HepG2 (cell line): ENCODE measurements around the gene GEMIN2. TPM values are rescaled to one million over a fixed set of nuclear protein-coding genes. Genes with fewer than 3 reads are reported as not detected.
A peak's percentile ranks its signal among the peaks of the same experiment; 100 is the strongest.

Experiments
- ATF7-NPFF ChIP-seq: sonication (generic); formaldehyde crosslinking; IDR thresholded peaks from 2 replicates; pipeline ENCODE4 v1.8.1; 2023; ENCODE audit warnings: mild to moderate bottlenecking, low read depth, missing genetic modification reagents, moderate library complexity
- GMEB1 ChIP-seq: sonication (generic); formaldehyde crosslinking; IDR thresholded peaks from 2 replicates; pipeline ENCODE4 v1.5.1; 2020; ENCODE audit warnings: missing genetic modification reagents, mild to moderate bottlenecking, borderline replicate concordance
- HNRNPH1 ChIP-seq: fragments of 200-400 bp; formaldehyde crosslinking; optimal IDR thresholded peaks from 2 replicates; pipeline ENCODE3; 2017; ENCODE audit warnings: mild to moderate bottlenecking, low read depth, low read length
- MBNL3 ChIP-seq: fragments of 250-450 bp; sonication (Bioruptor Pico); conservative IDR thresholded peaks from 2 replicates; pipeline ENCODE4 v1.8.0; 2022; ENCODE audit warnings: mild to moderate bottlenecking, inconsistent platforms
- NONO ChIP-seq, 2 experiments: fragments of 450-650 bp in 1 of 2; sonication (generic) in 1 of 2; formaldehyde crosslinking in 1 of 2; IDR thresholded peaks in 1 of 2; conservative IDR thresholded peaks in 1 of 2; 2 replicates each; pipeline versions ENCODE4 v1.6.1 to v1.8.0; 2017 to 2022; ENCODE audit warnings: mild to moderate bottlenecking in 1 of 2, missing genetic modification reagents in 1 of 2, moderate library complexity in 1 of 2
- RARA ChIP-seq: IDR thresholded peaks from 2 replicates; pipeline ENCODE4 v1.6.1; 2016; ENCODE audit warnings: missing genetic modification reagents, missing compliant biosample characterization
- SALL1 ChIP-seq: sonication (generic); formaldehyde crosslinking; IDR thresholded peaks from 2 replicates; pipeline ENCODE4 v1.8.0; 2022; ENCODE audit warnings: mild to moderate bottlenecking, missing genetic modification reagents
- SP4 ChIP-seq: sonication (generic); formaldehyde crosslinking; IDR thresholded peaks from 2 replicates; pipeline ENCODE4 v1.8.1; 2023; ENCODE audit warnings: mild to moderate bottlenecking, missing genetic modification reagents
- SRY ChIP-seq: sonication (generic); formaldehyde crosslinking; IDR thresholded peaks from 2 replicates; pipeline ENCODE4 v1.8.0; 2022; ENCODE audit warnings: mild to moderate bottlenecking, missing genetic modification reagents
- TEAD2 ChIP-seq: sonication (generic); formaldehyde crosslinking; IDR thresholded peaks from 2 replicates; pipeline ENCODE4 v1.9.0; 2021; ENCODE audit warnings: missing genetic modification reagents
- TRIM24 ChIP-seq: sonication (generic); formaldehyde crosslinking; IDR thresholded peaks from 2 replicates; pipeline ENCODE4 v1.8.0; 2022; ENCODE audit warnings: mild to moderate bottlenecking, missing genetic modification reagents
- ZFYVE20 ChIP-seq: sonication (generic); formaldehyde crosslinking; IDR thresholded peaks from 2 replicates; pipeline ENCODE4 v1.8.0; 2023; ENCODE audit warnings: low read depth, mild to moderate bottlenecking, moderate library complexity, missing genetic modification reagents, borderline replicate concordance
- ZMYM2 ChIP-seq: sonication (generic); formaldehyde crosslinking; IDR thresholded peaks from 2 replicates; pipeline ENCODE4 v1.8.0; 2022; ENCODE audit warnings: mild to moderate bottlenecking, missing genetic modification reagents
- ZMYM3 ChIP-seq: sonication (generic); formaldehyde crosslinking; IDR thresholded peaks from 2 replicates; pipeline ENCODE4 v1.5.1; 2020; ENCODE audit warnings: mild to moderate bottlenecking, missing genetic modification reagents
- ZNF333 ChIP-seq: sonication (generic); formaldehyde crosslinking; IDR thresholded peaks from 2 replicates; pipeline ENCODE4 v1.4.0; 2020; ENCODE audit warnings: mild to moderate bottlenecking, missing genetic modification reagents, borderline replicate concordance
- ZNF354B ChIP-seq: sonication (generic); formaldehyde crosslinking; IDR thresholded peaks from 2 replicates; pipeline ENCODE4 v1.8.0; 2022; ENCODE audit warnings: mild to moderate bottlenecking, missing genetic modification reagents
- ZNF414 ChIP-seq: sonication (generic); formaldehyde crosslinking; IDR thresholded peaks from 2 replicates; pipeline ENCODE4 v1.5.0; 2020; ENCODE audit warnings: missing genetic modification reagents
- ZNF549 ChIP-seq: sonication (generic); formaldehyde crosslinking; IDR thresholded peaks from 2 replicates; pipeline ENCODE4 v1.5.0; 2020; ENCODE audit warnings: missing genetic modification reagents
- ZNF577 ChIP-seq: sonication (generic); formaldehyde crosslinking; IDR thresholded peaks from 2 replicates; pipeline ENCODE4 v1.4.0; 2020; ENCODE audit warnings: mild to moderate bottlenecking, low read depth, missing genetic modification reagents, borderline replicate concordance
- ZNF770 ChIP-seq: sonication (generic); formaldehyde crosslinking; IDR thresholded peaks from 2 replicates; pipeline ENCODE4 v1.5.0; 2020; ENCODE audit warnings: mild to moderate bottlenecking, missing genetic modification reagents
- ZNF792 ChIP-seq: IDR thresholded peaks from 2 replicates; pipeline ENCODE4 v1.6.1; 2016
- polyA plus RNA-seq, 8 experiments: library from polyadenylated mRNA; depleted of rRNA in 3 of 8; stranded (reverse) in 7 of 8; unstranded in 1 of 8; fragments of >200 nt; fragmentation: Illumina TruSeq in 4 of 8; extraction: Trizol in 4 of 8; gene quantifications; 2 replicates each; pipeline versions ENCODE4 v1.2.1 to v1.2.3, GENCODE V29; 2011 to 2016; ENCODE audit warnings: low read depth in 4 of 8, missing spikeins in 1 of 8, mixed read lengths in 1 of 8; ENCODE audit not compliant: insufficient read depth in 1 of 8
- total RNA-seq, 5 experiments: library from RNA; depleted of rRNA; stranded (reverse); fragments of >200 nt; fragmentation: Illumina TruSeq; extraction: Trizol; gene quantifications; 2 replicates each; pipeline ENCODE4 v1.2.3, GENCODE V29; 2016; ENCODE audit warnings: low read depth in 1 of 5
- TF ChIP-seq, protein P1 (sequence below): sonication (generic); formaldehyde crosslinking; IDR thresholded peaks from 2 replicates; pipeline ENCODE4 v1.4.0; 2020; ENCODE audit warnings: mild to moderate bottlenecking, missing genetic modification reagents
- TF ChIP-seq, protein P2 (sequence below): sonication (generic); formaldehyde crosslinking; IDR thresholded peaks from 2 replicates; pipeline ENCODE4 v1.4.0; 2020; ENCODE audit warnings: low read depth, missing genetic modification reagents

The GEMIN2 gene
- total and polyA plus RNA-seq, 2 of the 13 experiments (the other 11 are each of a cell fraction or from before 2014, with no cell fraction given), result 54.8 to 110 TPM

DNA sequence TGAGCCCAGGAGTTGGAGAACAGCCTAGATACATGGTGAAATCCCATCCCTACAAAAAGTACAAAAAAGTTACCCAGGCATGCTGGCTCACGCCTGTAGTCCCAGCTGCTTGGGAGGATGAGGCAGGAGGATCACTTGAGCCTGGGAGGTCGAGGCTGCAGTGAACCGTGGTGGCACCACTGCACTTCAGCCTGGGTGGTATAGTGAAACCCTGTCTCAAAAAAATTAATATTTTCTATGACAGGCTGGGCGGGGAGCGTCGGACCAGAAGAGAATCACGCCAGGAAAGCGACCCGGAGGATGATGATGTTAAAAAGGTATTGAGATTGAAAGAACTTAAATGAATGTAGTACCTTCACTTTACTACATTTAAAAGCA, 63.0 kb downstream of the GEMIN2 start (continued):
- TF ChIP-seq GMEB1 (peak; percentile 35; the same call in 1 of the 2 replicates), ZFYVE20 (no peak), SRY (no peak), ZNF333 (CRISPR knock-in tag) (peak; percentile 57; the same call in 1 of the 2 replicates), ZMYM3 (CRISPR knock-in tag) (peak; percentile 57; the same call in 1 of the 2 replicates), ZNF549 (CRISPR knock-in tag) (no peak), NONO (IDR thresholded peaks at IDR 0.05) (no peak), NONO (CRISPR knock-in tag; conservative IDR thresholded peaks at IDR 0.05) (no peak), ZMYM2 (CRISPR knock-in tag) (no peak), ZNF577 (CRISPR knock-in tag) (no peak), SP4 (CRISPR knock-in tag) (no peak), SALL1 (CRISPR knock-in tag) (0 out of 2 replicates have a peak, but pooled peaks have one; percentile 34), ZNF770 (CRISPR knock-in tag) (peak; percentile 49; the same call in 1 of the 2 replicates), ZNF354B (no peak), TRIM24 (CRISPR knock-in tag) (no peak), ATF7-NPFF (no peak), TEAD2 (CRISPR knock-in tag) (no peak), RARA (CRISPR knock-in tag) (no peak), ZNF792 (CRISPR knock-in tag) (no peak), ZNF414 (CRISPR knock-in tag) (no peak), MBNL3 (no peak), HNRNPH1 (no peak)
- TF ChIP-seq, protein P1, sequence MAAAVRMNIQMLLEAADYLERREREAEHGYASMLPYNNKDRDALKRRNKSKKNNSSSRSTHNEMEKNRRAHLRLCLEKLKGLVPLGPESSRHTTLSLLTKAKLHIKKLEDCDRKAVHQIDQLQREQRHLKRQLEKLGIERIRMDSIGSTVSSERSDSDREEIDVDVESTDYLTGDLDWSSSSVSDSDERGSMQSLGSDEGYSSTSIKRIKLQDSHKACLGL (CRISPR knock-in tag), result no peak
- TF ChIP-seq, protein P2, sequence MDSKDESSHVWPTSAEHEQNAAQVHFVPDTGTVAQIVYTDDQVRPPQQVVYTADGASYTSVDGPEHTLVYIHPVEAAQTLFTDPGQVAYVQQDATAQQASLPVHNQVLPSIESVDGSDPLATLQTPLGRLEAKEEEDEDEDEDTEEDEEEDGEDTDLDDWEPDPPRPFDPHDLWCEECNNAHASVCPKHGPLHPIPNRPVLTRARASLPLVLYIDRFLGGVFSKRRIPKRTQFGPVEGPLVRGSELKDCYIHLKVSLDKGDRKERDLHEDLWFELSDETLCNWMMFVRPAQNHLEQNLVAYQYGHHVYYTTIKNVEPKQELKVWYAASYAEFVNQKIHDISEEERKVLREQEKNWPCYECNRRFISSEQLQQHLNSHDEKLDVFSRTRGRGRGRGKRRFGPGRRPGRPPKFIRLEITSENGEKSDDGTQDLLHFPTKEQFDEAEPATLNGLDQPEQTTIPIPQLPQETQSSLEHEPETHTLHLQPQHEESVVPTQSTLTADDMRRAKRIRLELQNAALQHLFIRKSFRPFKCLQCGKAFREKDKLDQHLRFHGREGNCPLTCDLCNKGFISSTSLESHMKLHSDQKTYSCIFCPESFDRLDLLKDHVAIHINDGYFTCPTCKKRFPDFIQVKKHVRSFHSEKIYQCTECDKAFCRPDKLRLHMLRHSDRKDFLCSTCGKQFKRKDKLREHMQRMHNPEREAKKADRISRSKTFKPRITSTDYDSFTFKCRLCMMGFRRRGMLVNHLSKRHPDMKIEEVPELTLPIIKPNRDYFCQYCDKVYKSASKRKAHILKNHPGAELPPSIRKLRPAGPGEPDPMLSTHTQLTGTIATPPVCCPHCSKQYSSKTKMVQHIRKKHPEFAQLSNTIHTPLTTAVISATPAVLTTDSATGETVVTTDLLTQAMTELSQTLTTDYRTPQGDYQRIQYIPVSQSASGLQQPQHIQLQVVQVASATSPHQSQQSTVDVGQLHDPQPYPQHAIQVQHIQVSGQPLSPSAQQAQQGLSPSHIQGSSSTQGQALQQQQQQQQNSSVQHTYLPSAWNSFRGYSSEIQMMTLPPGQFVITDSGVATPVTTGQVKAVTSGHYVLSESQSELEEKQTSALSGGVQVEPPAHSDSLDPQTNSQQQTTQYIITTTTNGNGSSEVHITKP (CRISPR knock-in tag), result no peak
